HUES64 (cell line): ENCODE results near the gene CDCA8.

ENCODE experiments used
- H3K27ac ChIP-seq: 2 replicates; pipeline ENCODE4 v1.7.0; 2013; ENCODE audit warnings: low read depth, low read length, inconsistent platforms
- H3K27me3 ChIP-seq: 2 replicates; pipeline ENCODE4 v1.6.1; 2013; ENCODE audit warnings: mild to moderate bottlenecking, low read length; ENCODE audit not compliant: insufficient read depth
- H3K36me3 ChIP-seq: 2 replicates; pipeline ENCODE4 v1.6.1; 2013; ENCODE audit warnings: mild to moderate bottlenecking, low read length; ENCODE audit not compliant: insufficient read depth
- H3K4me1 ChIP-seq: 2 replicates; pipeline ENCODE4 v1.6.1; 2013; ENCODE audit warnings: mild to moderate bottlenecking, low read length, moderate library complexity; ENCODE audit not compliant: insufficient read depth
- H3K4me3 ChIP-seq: 2 replicates; pipeline ENCODE4 v1.5.1; 2013; ENCODE audit warnings: mild to moderate bottlenecking, low read length, moderate library complexity
- H3K9ac ChIP-seq: 2 replicates; pipeline ENCODE4 v1.6.1; 2013; ENCODE audit warnings: mild to moderate bottlenecking, low read depth, low read length
- H3K9me3 ChIP-seq: 2 replicates; pipeline ENCODE4 v1.6.1; 2013; ENCODE audit warnings: low read depth, low read length; ENCODE audit not compliant: insufficient read depth
- WGBS: fragments of 150-250, 120-280 bp; methylation state at CpG from one replicate; pipeline ENCODE4 v1.1.7; 2013; ENCODE audit warnings: missing lambda C conversion rate; 5-methylcytosine and 5-hydroxymethylcytosine counted together

Gene CDCA8

DNA sequence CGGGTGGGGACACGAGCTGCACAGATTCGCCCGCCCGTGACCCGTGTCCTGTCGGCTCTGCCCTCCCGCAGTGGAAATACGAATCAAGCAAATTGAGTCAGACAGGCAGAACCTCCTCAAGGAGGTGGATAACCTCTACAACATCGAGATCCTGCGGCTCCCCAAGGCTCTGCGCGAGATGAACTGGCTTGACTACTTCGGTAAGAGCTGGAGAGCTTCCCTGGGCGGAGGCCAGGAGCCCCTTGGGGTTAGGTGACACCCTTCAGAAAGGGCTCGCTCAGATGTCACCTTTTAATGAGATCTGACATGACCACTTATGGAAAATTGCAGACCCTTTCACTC, 489 bp downstream of the CDCA8 start:
- Histone ChIP-seq H3K4me3 (peak overlapping the region; percentile 97), H3K36me3 (peaks cover 41% of the 10 kb centered on the region)
- WGBS = 3% methylated on average over 16 of the region's 16 CpGs

DNA sequence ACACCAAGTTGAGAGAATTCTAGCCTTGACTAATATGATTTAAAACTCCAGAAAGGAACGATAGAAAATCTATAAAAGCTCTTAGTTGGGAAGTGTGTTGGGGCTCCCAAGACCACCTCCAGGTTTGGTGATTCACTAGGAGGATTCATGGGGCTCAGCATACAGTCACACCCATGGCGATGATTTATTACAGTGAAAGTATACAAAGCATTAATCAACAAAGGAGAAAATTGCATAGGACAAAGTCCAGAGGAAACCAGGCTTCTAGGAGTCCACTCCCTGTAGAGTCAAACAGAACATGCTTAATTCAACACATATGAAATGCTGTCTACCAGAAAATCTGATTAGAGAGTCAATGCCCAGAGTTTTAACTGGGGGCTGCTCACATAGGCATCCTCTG, 4.8 kb downstream of the CDCA8 start:
- Histone ChIP-seq H3K27me3 (no peaks in the 10 kb centered on the region), H3K9ac (no peak overlapping the region)

More for the DNA sequence above, 489 bp downstream of the CDCA8 start:
- peaks cover 3% of the 10 kb centered on the region; the same call in 1 of the 2 replicates for H3K27me3 ChIP-seq
- H3K27ac ChIP-seq = peak overlapping the region; percentile 87
- H3K9me3 ChIP-seq = no peaks in the 10 kb centered on the region
- H3K9ac ChIP-seq = peak overlapping the region; percentile 93
- H3K4me1 ChIP-seq = peaks cover 4% of the 10 kb centered on the region; the same call in 1 of the 2 replicates

DNA sequence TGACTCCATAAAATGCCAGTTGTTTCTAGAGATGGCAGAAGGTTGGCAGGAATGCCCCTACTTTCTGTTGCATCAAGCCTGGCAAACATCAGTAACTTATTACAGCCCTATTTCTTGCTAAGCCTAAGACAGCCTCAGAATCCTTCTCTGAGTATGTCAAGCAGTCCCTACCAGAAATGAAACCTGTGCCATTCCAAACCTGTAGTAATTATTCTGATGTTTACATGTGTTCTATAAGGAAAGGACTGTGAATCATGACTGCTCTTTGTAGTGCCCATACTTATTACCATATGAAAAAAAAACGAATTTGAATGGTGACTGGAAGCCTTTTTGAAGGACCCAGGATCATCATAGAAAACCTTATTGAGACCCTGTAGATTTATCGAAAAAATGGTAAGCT, 5.4 kb downstream of the CDCA8 start:
- H3K27ac ChIP-seq = no peak overlapping the region
- 86% methylated on average over 2 of the region's 2 CpGs for WGBS
- H3K36me3 ChIP-seq = peaks cover 78% of the 10 kb centered on the region

More for the DNA sequence above, 4.8 kb downstream of the CDCA8 start:
- no peak overlapping the region for H3K27ac ChIP-seq
- no peak overlapping the region for H3K4me3 ChIP-seq
- WGBS = 93% methylated on average over 2 of the region's 2 CpGs
- peaks cover 73% of the 10 kb centered on the region for H3K36me3 ChIP-seq
- no peaks in the 10 kb centered on the region for H3K4me1 ChIP-seq
- H3K9me3 ChIP-seq = no peaks in the 10 kb centered on the region

DNA sequence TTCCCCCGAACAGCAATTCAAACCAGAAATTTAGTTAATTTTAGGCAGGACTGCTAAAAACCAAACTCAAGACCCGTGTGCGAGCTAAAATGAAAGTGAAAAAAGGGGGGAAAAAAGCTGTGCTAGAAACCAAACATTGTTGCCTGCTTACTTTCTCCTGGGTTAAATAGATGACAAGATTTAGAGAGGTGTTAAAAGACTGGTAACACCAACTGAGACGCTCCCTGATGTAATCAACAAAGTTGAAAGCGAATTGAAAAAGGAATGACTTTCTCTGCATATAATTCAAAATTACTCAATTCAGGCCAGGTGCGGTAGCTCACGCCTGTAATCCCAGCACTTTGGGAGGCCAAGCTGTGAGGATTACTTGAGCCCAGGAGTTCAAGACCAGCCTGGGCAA, 6.8 kb downstream of the CDCA8 start:
- no peak overlapping the region for H3K27ac ChIP-seq
- H3K9me3 ChIP-seq = no peaks in the 10 kb centered on the region
- H3K4me3 ChIP-seq = no peak overlapping the region
- H3K36me3 ChIP-seq = peaks cover 91% of the 10 kb centered on the region
- H3K9ac ChIP-seq = no peak overlapping the region
- no peaks in the 10 kb centered on the region for H3K27me3 ChIP-seq
- H3K4me1 ChIP-seq = no peaks in the 10 kb centered on the region
- WGBS = 97% methylated on average over 7 of the region's 7 CpGs

More for the DNA sequence above, 5.4 kb downstream of the CDCA8 start:
- Histone ChIP-seq H3K9ac (no peak overlapping the region), H3K27me3 (no peaks in the 10 kb centered on the region), H3K4me1 (no peaks in the 10 kb centered on the region), H3K9me3 (no peaks in the 10 kb centered on the region), H3K4me3 (no peak overlapping the region)

DNA sequence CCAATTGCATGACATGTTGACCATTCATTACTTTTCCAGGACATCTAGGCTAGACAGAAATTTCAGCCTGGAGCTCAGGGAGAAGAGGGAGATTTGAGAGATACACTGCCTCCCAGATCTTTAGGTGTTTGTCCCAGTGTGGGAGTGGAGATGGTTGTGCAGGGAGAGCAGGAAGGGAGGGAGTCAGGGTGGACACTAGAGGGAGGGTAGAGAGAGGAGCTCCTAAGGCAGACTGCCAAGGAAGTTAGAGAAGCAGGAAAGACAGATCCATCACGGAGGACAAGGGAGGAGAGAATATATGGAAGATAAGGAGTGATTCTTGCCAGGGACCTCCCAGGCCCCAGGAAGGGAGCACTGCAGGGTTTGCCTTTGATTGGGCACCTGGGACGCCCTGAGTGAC, 8.7 kb downstream of the CDCA8 start:
- WGBS = 89% methylated on average over 2 of the region's 2 CpGs
- Histone ChIP-seq H3K27ac (no peak overlapping the region), H3K9me3 (no peaks in the 10 kb centered on the region), H3K27me3 (no peaks in the 10 kb centered on the region), H3K36me3 (peaks cover 89% of the 10 kb centered on the region), H3K9ac (no peak overlapping the region), H3K4me3 (no peak overlapping the region), H3K4me1 (no peaks in the 10 kb centered on the region)

DNA sequence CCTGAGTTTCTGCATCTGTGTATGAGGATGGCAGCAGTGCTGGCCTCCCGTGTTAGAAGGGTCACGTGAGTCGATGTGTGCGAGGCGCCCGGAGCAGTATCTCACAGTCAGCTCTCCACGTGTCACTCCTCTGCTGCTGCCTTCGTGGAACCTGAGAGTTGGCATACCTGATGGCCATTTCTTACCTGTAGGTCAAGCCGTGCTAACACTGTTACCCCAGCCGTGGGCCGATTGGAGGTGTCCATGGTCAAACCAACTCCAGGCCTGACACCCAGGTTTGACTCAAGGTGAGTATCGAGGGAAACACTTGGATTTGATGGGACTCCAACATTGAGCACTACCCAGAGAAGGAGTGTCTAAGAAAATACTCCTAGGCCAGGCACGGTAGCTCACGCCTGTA, 10.7 kb downstream of the CDCA8 start:
- peaks cover 89% of the 10 kb centered on the region for H3K36me3 ChIP-seq
- no peaks in the 10 kb centered on the region for H3K4me1 ChIP-seq
- no peaks in the 10 kb centered on the region for H3K27me3 ChIP-seq
- 95% methylated on average over 14 of the region's 14 CpGs for WGBS
- H3K4me3 ChIP-seq = no peak overlapping the region
- H3K27ac ChIP-seq = no peak overlapping the region
- no peaks in the 10 kb centered on the region for H3K9me3 ChIP-seq
- no peak overlapping the region for H3K9ac ChIP-seq

DNA sequence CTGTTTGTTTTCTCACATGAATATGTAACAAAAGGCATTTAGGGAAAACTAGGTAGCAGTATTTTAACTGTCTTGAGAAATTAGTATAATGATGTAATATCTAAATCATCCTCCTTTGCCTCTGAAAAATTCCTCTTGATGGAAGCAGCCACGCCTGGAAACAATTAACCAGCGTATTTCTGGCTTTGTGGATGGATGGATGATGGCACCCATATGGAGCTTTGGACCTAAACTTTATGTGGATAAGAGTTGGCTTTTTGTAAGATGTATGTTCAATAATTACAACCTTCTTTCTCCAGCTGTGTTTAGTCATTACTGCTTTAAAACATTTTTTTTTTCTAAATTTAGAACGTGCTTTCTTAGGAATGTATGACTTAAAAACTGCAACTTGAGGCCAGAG, 12.7 kb downstream of the CDCA8 start:
- Histone ChIP-seq H3K4me3 (no peak overlapping the region), H3K27me3 (no peaks in the 10 kb centered on the region), H3K27ac (no peak overlapping the region), H3K4me1 (no peaks in the 10 kb centered on the region), H3K9me3 (no peaks in the 10 kb centered on the region), H3K36me3 (peaks cover 90% of the 10 kb centered on the region), H3K9ac (no peak overlapping the region)
- WGBS = 92% methylated on average over 3 of the region's 3 CpGs

DNA sequence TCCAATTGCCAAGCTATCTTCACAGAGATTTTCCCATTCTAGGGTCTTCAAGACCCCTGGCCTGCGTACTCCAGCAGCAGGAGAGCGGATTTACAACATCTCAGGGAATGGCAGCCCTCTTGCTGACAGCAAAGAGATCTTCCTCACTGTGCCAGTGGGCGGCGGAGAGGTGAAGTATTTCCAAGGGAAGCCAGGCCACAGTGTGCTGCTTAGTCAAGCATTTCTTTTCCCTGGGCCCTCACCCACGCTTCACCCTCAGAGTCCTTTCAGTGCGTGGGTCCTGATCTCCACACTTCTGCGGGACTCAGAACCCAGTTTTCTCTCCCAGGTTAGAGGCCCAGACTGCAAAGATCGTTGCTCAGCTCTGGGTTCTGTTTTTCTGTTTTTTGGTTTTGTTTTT, 13.1 kb downstream of the CDCA8 start:
- Histone ChIP-seq H3K4me3 (no peak overlapping the region), H3K9ac (no peak overlapping the region), H3K36me3 (peaks cover 90% of the 10 kb centered on the region), H3K9me3 (no peaks in the 10 kb centered on the region), H3K27ac (no peak overlapping the region), H3K27me3 (no peaks in the 10 kb centered on the region), H3K4me1 (no peaks in the 10 kb centered on the region)
- WGBS = 89% methylated on average over 8 of the region's 8 CpGs

DNA sequence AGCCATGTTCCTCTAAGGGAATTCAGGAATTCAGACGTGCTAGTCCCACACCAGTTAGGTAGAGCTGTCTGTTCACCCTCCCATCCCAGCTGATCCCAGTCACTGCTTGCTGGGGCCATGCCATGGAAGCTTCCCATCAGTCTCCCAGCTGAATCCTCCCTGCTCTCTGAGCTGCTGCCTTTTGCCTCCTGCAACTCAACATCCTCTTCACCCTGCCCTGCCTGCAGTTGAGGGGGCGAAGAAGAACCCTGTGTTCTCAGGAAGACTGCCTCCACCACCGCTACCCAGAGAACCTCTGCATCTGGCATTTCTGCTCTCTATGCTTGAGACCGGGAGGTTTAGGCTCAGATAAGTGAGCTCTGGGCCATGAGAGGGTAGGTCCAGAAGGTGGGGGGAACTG, 16.2 kb downstream of the CDCA8 start:
- Histone ChIP-seq H3K27me3 (no peaks in the 10 kb centered on the region), H3K4me3 (no peak overlapping the region), H3K36me3 (peaks cover 62% of the 10 kb centered on the region), H3K9ac (no peak overlapping the region), H3K9me3 (no peaks in the 10 kb centered on the region), H3K27ac (no peak overlapping the region), H3K4me1 (no peaks in the 10 kb centered on the region)
- 91% methylated on average over 4 of the region's 4 CpGs for WGBS

DNA sequence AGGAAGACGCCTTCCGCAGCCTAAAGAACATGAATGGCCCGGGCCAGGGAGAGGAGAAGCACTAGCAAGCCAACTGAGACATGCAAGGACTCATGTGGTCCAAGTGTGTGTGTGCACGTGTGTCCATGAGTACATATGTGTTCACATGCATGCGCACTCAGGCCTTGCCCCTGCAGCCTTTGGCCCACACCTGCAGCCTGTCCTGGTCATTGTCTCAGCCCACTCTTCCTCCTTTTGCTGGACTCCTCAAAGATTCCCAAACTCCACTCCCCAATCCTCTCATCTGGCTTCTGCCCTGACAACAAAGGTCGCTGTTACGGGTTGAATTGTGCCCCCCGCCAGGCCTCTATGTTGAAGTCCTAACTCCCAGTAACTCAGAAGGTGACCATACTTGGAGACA, 21.9 kb downstream of the CDCA8 start:
- Histone ChIP-seq H3K27ac (no peak overlapping the region), H3K4me1 (no peaks in the 10 kb centered on the region), H3K27me3 (no peaks in the 10 kb centered on the region), H3K9me3 (no peaks in the 10 kb centered on the region), H3K9ac (no peak overlapping the region), H3K4me3 (no peak overlapping the region), H3K36me3 (peaks cover 12% of the 10 kb centered on the region)
- 77% methylated on average over 8 of the region's 8 CpGs for WGBS

DNA sequence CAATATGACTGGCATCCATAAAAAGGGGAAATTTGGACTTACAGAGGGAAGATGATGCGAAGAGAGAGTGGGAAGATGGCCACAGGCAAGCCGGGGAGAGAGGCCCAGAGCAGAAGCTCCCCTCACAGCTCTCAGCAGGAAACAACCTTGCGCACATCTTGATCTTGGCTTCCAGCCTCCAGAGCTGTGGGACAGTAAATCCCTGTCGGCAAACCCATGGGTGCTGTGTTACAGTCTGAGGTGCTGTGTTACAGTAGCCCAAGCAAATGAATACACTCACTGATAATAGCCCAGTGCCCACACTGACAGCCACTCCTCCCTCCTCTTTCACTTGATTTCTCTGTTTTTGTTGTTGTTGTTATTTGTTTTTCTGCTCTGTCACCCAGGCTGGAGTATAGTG, 22.4 kb downstream of the CDCA8 start:
- Histone ChIP-seq H3K27me3 (no peaks in the 10 kb centered on the region), H3K9me3 (no peaks in the 10 kb centered on the region), H3K36me3 (peaks cover 7% of the 10 kb centered on the region), H3K27ac (no peak overlapping the region), H3K4me3 (no peak overlapping the region), H3K4me1 (no peaks in the 10 kb centered on the region), H3K9ac (no peak overlapping the region)
- 94% methylated on average over 4 of the region's 4 CpGs for WGBS

DNA sequence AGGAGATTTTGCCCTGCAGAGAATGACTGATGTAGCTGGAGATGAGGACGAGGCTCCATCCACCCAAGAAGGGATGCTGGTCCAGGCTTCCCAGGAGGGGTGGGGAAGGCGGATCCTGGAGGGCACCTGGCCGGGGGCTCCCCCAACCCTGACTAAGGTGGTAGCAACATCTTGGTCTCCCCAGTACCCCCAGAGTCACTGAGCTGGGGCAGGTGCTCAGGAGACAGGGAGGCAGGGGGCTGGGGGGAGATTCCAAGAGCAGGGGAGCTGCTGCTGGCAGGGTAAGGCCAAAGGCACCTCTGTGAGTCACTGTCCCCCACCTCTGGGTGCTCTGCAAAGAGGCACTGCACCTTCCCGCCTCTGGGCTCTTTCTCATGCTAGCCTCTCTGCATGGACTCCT, 24.0 kb downstream of the CDCA8 start:
- no peaks in the 10 kb centered on the region for H3K4me1 ChIP-seq
- H3K27ac ChIP-seq = no peak overlapping the region
- WGBS = 87% methylated on average over 4 of the region's 4 CpGs
- H3K4me3 ChIP-seq = no peak overlapping the region
- H3K9ac ChIP-seq = no peak overlapping the region
- H3K9me3 ChIP-seq = no peaks in the 10 kb centered on the region
- no peaks in the 10 kb centered on the region for H3K27me3 ChIP-seq
- no peaks in the 10 kb centered on the region for H3K36me3 ChIP-seq
